Neural progenitor cell (in vitro differentiated cells): Measurements from ENCODE around the gene TTC27. TPM values are rescaled to one million over a fixed set of nuclear protein-coding genes. Genes with fewer than 3 reads are reported as not detected.

Source experiments
- DNase-seq: peaks from one replicate; pipeline ENCODE4 v3.0.0-alpha.2; 2016; ENCODE audit warnings: low spot score
- H2AFZ ChIP-seq: fragments of 200-600 bp; sonication (generic); replicated peaks from 2 replicates; pipeline ENCODE4 v1.6.1; 2016; ENCODE audit warnings: antibody characterized with exemption
- H3F3A ChIP-seq: fragments of 200-600 bp; sonication (generic); 2 replicates; pipeline ENCODE4 v1.6.1; 2016; ENCODE audit warnings: antibody characterized with exemption, low read depth
- H3K27ac ChIP-seq: fragments of 200-600 bp; sonication (generic); 2 replicates; pipeline ENCODE4 v1.5.1; 2016; ENCODE audit warnings: mild to moderate bottlenecking
- H3K27me3 ChIP-seq: fragments of 200-600 bp; sonication (generic); 2 replicates; pipeline ENCODE4 v1.6.1; 2016; ENCODE audit warnings: mild to moderate bottlenecking, moderate library complexity
- H3K36me3 ChIP-seq: fragments of 200-600 bp; sonication (generic); 2 replicates; pipeline ENCODE4 v1.5.1; 2016
- H3K4me1 ChIP-seq: fragments of 200-600 bp; sonication (generic); 2 replicates; pipeline ENCODE4 v1.6.1; 2016; ENCODE audit warnings: mixed run types
- H3K4me2 ChIP-seq: fragments of 200-600 bp; sonication (generic); 2 replicates; pipeline ENCODE4 v1.6.1; 2016
- H3K4me3 ChIP-seq: fragments of 200-600 bp; sonication (generic); 2 replicates; pipeline ENCODE4 v1.5.1; 2016
- H3K79me2 ChIP-seq: fragments of 200-600 bp; sonication (generic); 2 replicates; pipeline ENCODE4 v1.6.1; 2016; ENCODE audit warnings: low read depth
- H3K9ac ChIP-seq: fragments of 200-600 bp; sonication (generic); 2 replicates; pipeline ENCODE4 v1.6.1; 2016
- H3K9me3 ChIP-seq: fragments of 200-600 bp; sonication (generic); 2 replicates; pipeline ENCODE4 v1.5.1; 2016; ENCODE audit warnings: low read depth
- H4K20me1 ChIP-seq: fragments of 200-600 bp; sonication (generic); 2 replicates; pipeline ENCODE4 v1.6.1; 2016; ENCODE audit warnings: low read depth
- H3K27ac Mint-ChIP-seq: 3 replicates; pipeline ENCODE4 v1.8.0; 2021; ENCODE audit warnings: mixed read lengths
- H3K27me3 Mint-ChIP-seq: 2 replicates; pipeline ENCODE4 v1.8.0; 2022; ENCODE audit warnings: low read depth, mild to moderate bottlenecking, inconsistent platforms, moderate library complexity, mixed read lengths; ENCODE audit not compliant: insufficient read depth
- H3K36me3 Mint-ChIP-seq: 3 replicates; pipeline ENCODE4 v1.8.0; 2021; ENCODE audit warnings: mixed read lengths
- H3K4me1 Mint-ChIP-seq: 3 replicates; pipeline ENCODE4 v1.8.0; 2021; ENCODE audit warnings: mixed read lengths
- H3K4me3 Mint-ChIP-seq: 3 replicates; pipeline ENCODE4 v1.8.0; 2021; ENCODE audit warnings: mild to moderate bottlenecking, moderate library complexity, mixed read lengths
- H3K9me3 Mint-ChIP-seq: 3 replicates; pipeline ENCODE4 v1.8.0; 2020; ENCODE audit warnings: mixed read lengths
- EZH2 ChIP-seq: fragments of 200-600 bp; sonication (generic); IDR thresholded peaks from 2 replicates; pipeline ENCODE4 v1.6.1; 2017; ENCODE audit warnings: antibody characterized with exemption, mild to moderate bottlenecking, moderate library complexity
- EZH2phosphoT487 ChIP-seq: fragments of 200-600 bp; sonication (generic); IDR thresholded peaks from 2 replicates; pipeline ENCODE4 v1.6.1; 2017; ENCODE audit warnings: antibody characterized with exemption
- total RNA-seq: library from RNA; depleted of rRNA; stranded (reverse); fragments of >200 nt; gene quantifications from 2 replicates; pipeline ENCODE4 v1.2.3, GENCODE V29; 2015; ENCODE audit warnings: low replicate concordance
- TF ChIP-seq, protein P1 (sequence below): fragments of 200-600 bp; sonication (generic); IDR thresholded peaks from 2 replicates; pipeline ENCODE4 v1.5.1; 2017; ENCODE audit warnings: antibody characterized with exemption, mild to moderate bottlenecking

The TTC27 gene
- total RNA-seq, 1 donor from 2014 or later: 32.5 TPM

DNA sequence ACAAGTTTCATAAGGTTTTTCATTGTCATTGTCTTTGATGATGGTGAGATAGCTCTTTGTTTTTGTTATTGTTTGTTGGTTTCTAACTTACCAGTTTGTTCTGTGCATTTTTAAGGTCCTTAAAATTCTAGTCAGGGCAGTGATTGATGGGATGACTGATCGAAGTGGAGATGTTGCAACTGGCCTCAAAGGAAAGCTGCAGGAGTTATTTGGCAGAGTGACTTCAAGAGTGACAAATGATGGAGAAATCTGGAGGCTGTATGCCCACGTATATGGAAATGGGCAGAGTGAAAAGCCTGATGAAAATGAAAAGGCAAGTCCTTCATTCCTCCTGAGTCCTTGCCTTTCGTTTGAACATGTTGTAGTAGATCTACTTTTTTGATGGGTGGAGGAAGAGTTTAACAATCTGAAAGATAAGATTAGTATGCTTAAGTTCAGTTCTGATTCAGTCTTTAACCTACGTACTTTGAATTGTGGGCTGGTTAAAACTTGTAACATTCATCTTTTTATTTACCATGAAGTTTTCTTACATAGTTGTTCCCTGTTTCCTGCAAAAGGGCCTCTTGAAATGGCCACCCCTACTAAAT lies 183.2 kb downstream of the TTC27 start:
- H3K4me1 ChIP-seq: no peaks in the 10 kb centered on the region
- H3K27me3 ChIP-seq: no peaks in the 10 kb centered on the region
- Mint-ChIP-seq H3K27ac (no peak overlapping the region), H3K4me1 (no peaks in the 10 kb centered on the region), H3K9me3 (no peaks in the 10 kb centered on the region), H3K4me3 (no peak overlapping the region), H3K27me3 (no peaks in the 10 kb centered on the region), H3K36me3 (no peaks in the 10 kb centered on the region)
- no peaks in the 10 kb centered on the region for H3K9me3 ChIP-seq
- no peaks in the 10 kb centered on the region for H3F3A ChIP-seq
- no peaks in the 10 kb centered on the region for H4K20me1 ChIP-seq
- no peaks in the 10 kb centered on the region for H3K79me2 ChIP-seq
- no peaks in the 10 kb centered on the region for H3K36me3 ChIP-seq
- no peak for DNase-seq
- no peak overlapping the region for H3K27ac ChIP-seq
- TF ChIP-seq EZH2phosphoT487 (no peak), EZH2 (no peak)
- TF ChIP-seq, protein P1, sequence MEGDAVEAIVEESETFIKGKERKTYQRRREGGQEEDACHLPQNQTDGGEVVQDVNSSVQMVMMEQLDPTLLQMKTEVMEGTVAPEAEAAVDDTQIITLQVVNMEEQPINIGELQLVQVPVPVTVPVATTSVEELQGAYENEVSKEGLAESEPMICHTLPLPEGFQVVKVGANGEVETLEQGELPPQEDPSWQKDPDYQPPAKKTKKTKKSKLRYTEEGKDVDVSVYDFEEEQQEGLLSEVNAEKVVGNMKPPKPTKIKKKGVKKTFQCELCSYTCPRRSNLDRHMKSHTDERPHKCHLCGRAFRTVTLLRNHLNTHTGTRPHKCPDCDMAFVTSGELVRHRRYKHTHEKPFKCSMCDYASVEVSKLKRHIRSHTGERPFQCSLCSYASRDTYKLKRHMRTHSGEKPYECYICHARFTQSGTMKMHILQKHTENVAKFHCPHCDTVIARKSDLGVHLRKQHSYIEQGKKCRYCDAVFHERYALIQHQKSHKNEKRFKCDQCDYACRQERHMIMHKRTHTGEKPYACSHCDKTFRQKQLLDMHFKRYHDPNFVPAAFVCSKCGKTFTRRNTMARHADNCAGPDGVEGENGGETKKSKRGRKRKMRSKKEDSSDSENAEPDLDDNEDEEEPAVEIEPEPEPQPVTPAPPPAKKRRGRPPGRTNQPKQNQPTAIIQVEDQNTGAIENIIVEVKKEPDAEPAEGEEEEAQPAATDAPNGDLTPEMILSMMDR: no peak
- no peak overlapping the region for H3K4me3 ChIP-seq
- no peak overlapping the region for H3K4me2 ChIP-seq
- H2AFZ ChIP-seq: no peak overlapping the region
- H3K9ac ChIP-seq: no peak overlapping the region

DNA sequence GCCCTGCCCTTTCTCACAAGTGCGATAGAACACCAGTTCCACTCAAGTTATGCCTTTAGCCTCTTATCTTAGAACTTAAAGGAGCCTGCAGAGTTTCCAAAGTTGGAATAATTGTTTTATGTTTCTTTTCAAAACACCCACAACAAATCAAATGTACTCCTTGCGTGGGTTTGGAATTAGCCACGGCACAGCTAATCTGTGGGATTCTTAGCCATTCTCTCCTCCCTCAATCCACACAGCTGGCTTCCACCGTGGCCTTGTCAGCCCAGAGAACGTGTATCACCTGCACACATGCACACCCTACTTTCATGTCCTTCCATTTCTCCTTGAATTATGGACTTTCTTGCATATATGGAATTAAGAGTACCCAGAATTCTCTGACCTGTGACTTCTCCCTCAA lies 183.8 kb downstream of the TTC27 start:
- Histone ChIP-seq H3K36me3 (no peaks in the 10 kb centered on the region), H3K9ac (no peak overlapping the region), H3K27ac (no peak overlapping the region), H3K4me3 (no peak overlapping the region), H3K9me3 (no peaks in the 10 kb centered on the region), H2AFZ (no peak overlapping the region), H3K4me1 (no peaks in the 10 kb centered on the region), H3K79me2 (no peaks in the 10 kb centered on the region), H3F3A (no peaks in the 10 kb centered on the region), H3K4me2 (no peak overlapping the region), H4K20me1 (no peaks in the 10 kb centered on the region), H3K27me3 (no peaks in the 10 kb centered on the region)
- no peaks in the 10 kb centered on the region for H3K4me1 Mint-ChIP-seq
- DNase-seq: no peak
- no peaks in the 10 kb centered on the region for H3K9me3 Mint-ChIP-seq
- no peaks in the 10 kb centered on the region for H3K36me3 Mint-ChIP-seq
- H3K27me3 Mint-ChIP-seq: no peaks in the 10 kb centered on the region
- TF ChIP-seq EZH2 (no peak), EZH2phosphoT487 (no peak)
- TF ChIP-seq, protein P1: no peak
- no peak overlapping the region for H3K4me3 Mint-ChIP-seq
- no peak overlapping the region for H3K27ac Mint-ChIP-seq

DNA sequence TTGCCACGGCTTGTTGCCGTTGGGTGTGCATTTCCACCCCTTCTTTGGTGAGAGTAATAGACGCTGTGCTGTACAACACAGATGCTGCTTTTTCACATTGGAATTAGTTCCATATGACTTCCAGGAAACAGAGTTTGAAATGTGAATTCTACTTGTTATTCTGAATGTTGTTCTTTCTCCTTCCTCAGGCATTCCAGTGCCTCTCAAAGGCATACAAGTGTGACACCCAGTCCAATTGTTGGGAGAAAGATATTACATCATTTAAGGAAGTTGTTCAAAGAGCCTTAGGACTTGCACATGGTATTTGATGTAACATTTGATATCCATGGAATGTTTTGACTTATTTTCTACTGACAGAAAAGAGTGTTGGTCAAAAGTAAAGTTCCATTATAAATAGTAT lies 184.5 kb downstream of the TTC27 start:
- no peaks in the 10 kb centered on the region for H3F3A ChIP-seq
- Mint-ChIP-seq H3K27ac (no peak overlapping the region), H3K4me3 (no peak overlapping the region), H3K4me1 (no peaks in the 10 kb centered on the region), H3K27me3 (no peaks in the 10 kb centered on the region), H3K36me3 (no peaks in the 10 kb centered on the region), H3K9me3 (no peaks in the 10 kb centered on the region)
- no peaks in the 10 kb centered on the region for H3K9me3 ChIP-seq
- no peaks in the 10 kb centered on the region for H3K4me1 ChIP-seq
- H3K4me3 ChIP-seq: no peak overlapping the region
- no peaks in the 10 kb centered on the region for H3K79me2 ChIP-seq
- DNase-seq: no peak
- no peaks in the 10 kb centered on the region for H4K20me1 ChIP-seq
- no peaks in the 10 kb centered on the region for H3K36me3 ChIP-seq
- H3K27ac ChIP-seq: no peak overlapping the region
- TF ChIP-seq, protein P1: no peak
- TF ChIP-seq EZH2 (no peak), EZH2phosphoT487 (no peak)
- H3K27me3 ChIP-seq: no peaks in the 10 kb centered on the region
- no peak overlapping the region for H2AFZ ChIP-seq
- H3K9ac ChIP-seq: no peak overlapping the region
- no peak overlapping the region for H3K4me2 ChIP-seq
